GM12892 (cell line): Measurements from ENCODE around the gene THBS1.

ENCODE experiments used
- DNase-seq: peaks from one replicate; pipeline ENCODE4 v3.0.0; 2011; ENCODE audit not compliant: insufficient read length
- FAIRE-seq: peaks from 2 replicates; lab custom pipeline; 2011; peaks lifted over from hg19 to GRCh38; lab: Jason Lieb, UNC
- POLR2A ChIP-seq: IDR thresholded peaks from 2 replicates; pipeline ENCODE4 v1.6.1; 2011; ENCODE audit warnings: low read depth, low read length, control low read depth
- POLR2AphosphoS5 ChIP-seq: IDR thresholded peaks from 2 replicates; pipeline ENCODE4 v1.6.1; 2011; ENCODE audit warnings: low read depth, low read length, control low read depth
- TAF1 ChIP-seq: IDR thresholded peaks from 2 replicates; pipeline ENCODE4 v1.6.1; 2011; ENCODE audit warnings: low read depth, mild to moderate bottlenecking, control low read depth, low read length, borderline replicate concordance

Gene THBS1

DNA sequence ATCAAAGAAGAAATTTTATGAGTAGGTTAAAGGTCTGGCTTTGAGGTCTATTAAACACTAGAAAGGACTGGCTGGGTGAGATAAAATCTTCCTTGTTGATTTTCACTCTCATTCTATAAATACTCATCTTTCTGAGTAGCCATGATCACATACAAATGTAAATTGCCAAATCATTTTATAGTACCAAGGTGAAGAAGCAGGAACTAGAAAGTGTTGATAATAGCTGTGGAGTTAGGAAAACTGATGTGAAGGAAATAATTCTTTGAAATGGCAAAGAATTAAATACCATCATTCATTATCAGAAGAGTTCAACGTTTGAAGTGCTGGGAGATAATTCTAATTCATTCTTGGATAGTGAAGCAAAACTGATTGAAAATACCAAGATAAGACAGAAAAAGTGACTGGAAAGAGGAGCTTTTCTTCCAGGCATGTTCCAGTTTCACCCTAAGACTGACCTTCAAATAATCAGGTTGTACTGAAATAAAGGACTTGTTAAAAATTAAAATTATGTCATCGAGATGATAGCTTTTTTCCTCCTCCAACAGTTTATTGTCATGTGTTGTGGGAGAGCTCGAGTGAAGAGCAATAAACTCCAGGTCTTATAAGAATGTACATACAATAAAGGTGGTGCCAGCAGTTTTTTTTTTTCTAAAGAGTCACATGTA lies 17.4 kb downstream of the THBS1 start:
- FAIRE-seq (no peak), DNase-seq (no peak)
- TF ChIP-seq POLR2AphosphoS5: no peak
- no peak for TF ChIP-seq POLR2A
- no peak for TF ChIP-seq TAF1

DNA sequence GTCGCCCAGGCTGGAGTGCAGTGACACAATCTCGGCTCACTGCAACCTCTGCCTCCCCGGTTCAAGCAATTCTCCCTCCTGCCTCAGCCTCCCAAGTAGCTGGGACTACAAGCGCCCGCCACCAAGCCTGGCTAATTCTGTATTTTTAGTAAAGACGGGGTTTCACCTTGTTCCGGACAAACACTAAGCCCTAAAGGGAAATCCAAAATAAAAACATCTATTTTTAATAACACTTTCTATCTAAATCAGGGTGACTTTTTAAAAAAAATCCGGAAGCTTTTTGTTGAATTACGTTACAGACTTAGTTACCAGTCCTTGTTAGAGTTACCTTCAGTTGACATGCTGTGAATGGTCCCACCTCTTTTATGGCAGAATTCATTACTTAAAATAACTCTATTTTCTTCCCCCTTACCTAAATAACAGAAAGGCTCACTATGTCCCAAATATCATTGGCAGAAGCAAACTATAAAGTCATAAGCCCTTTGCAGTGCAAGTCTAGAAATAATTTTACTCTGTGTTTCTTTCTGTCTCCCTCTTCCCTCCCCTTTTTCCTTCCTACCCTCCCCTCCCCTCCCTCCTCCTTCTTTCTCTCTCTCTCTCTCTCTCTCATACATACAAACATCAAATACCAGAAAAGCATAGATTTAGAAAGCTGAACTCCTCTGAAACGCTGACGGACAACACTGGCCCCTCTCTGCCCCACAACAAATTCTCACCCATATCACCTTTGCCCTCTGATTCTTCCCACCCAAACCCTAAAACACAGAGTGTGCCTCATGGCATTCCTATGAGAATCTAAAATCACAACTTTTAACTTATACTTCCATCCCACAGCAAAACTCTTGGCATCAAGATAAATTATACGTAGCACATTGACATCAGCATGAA lies 18.3 kb downstream of the THBS1 start:
- no peak for DNase-seq
- TF ChIP-seq TAF1: no peak
- FAIRE-seq: no peak

DNA sequence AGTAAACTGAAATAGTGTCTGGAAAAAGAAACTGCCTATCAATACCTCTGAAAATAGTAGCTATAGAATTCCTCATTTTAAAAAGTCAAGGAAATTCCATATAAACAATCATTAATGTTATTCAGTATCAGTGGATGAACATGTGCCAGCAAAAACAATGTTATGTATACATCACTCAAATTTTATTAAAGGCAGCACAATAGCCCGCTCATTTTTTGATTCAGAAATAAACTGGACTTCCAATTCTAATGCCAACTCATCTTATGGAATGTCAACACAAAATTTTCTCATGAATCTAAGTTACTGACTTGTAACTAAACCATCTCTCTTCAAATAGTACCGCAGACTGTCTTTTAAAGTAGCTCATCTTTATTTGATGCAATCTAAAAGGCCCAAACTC lies 19.0 kb downstream of the THBS1 start:
- DNase-seq: no peak
- TF ChIP-seq TAF1: no peak
- TF ChIP-seq POLR2A: no peak
- TF ChIP-seq POLR2AphosphoS5: no peak
- no peak for FAIRE-seq

DNA sequence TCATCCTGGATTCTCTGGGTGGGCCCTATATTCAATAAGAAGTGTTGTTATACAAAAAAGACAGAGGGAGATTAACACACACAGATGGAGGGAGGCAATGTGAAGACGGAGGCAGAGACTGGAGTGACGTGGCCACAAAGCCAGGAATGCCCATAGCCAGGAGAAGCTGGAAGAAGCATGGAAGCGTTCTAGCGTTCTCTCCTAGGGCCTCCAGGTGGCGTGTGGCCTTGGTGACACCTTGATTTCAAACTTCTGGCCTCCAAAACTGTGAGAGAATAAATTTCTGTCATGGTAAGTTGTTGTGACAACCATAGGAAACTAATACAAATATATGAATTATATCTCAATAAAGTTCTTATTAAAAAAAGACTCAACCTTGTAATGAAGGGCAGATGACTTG lies 21.3 kb downstream of the THBS1 start:
- DNase-seq (no peak), FAIRE-seq (no peak)
- no peak for TF ChIP-seq TAF1
- no peak for TF ChIP-seq POLR2AphosphoS5
- no peak for TF ChIP-seq POLR2A

DNA sequence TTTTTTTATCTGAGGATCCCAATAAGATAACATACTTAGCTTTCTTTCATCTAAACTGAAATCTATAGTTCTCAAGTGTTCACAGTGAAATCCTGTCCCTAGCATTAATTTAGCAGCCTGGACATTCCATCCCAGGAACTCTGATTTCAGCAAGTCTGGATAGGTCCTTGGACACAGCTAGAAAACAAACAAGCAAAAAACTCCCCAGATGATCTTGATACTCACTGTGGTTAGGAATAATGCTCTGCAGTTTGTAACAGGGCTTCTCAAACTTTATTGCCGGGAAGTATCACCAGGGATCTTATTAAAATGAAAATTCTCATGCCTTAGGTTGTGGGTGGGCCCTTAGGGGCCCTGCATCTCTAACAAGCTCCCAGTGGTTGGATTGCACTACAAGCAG lies 24.3 kb downstream of the THBS1 start:
- DNase-seq (no peak), FAIRE-seq (no peak)
- TF ChIP-seq TAF1 (no peak), POLR2AphosphoS5 (no peak), POLR2A (no peak)

DNA sequence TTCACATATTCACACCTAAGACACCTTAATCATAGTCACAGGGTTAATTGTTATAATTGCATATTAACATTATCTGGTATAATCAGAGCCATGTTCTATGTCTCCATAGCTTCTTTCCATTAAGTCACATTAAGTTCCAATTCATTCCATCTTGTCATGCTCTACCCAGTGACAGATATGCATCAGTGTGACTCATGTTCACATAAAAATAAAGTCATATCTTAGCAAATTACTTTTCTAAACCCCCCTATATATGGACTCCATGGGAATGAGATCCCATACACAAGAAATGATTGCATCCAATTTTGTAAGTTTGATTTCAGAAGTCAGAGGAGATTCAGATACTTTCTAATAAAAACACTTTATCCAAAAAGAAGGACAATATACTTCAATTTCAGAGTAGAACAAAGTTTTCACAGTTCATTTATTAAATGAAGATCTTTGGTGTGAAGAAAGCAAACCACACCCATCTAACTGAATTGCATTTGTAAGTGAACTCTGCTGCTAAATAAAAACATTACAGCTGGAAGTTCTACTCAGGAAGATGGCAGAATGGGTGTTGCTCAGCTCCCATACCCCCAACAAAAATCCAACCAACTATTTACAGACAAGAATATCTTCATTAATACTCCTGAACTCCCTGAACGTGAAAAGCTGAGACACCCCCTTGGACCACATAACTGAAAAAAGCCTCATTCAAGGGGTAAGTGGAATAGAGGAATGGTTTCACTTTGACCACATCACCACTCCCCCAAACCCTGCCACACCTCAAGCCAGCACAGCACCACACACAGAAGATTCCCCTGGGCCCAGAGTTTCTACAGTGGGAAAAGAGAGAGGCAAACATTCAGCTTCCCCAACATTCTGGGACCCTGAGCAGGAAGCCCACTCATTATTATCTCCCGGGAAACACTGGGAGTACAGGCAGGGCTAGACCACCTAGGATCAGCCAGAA lies 27.6 kb downstream of the THBS1 start:
- TF ChIP-seq POLR2A (no peak), TAF1 (no peak), POLR2AphosphoS5 (no peak)
- FAIRE-seq (no peak), DNase-seq (no peak)

DNA sequence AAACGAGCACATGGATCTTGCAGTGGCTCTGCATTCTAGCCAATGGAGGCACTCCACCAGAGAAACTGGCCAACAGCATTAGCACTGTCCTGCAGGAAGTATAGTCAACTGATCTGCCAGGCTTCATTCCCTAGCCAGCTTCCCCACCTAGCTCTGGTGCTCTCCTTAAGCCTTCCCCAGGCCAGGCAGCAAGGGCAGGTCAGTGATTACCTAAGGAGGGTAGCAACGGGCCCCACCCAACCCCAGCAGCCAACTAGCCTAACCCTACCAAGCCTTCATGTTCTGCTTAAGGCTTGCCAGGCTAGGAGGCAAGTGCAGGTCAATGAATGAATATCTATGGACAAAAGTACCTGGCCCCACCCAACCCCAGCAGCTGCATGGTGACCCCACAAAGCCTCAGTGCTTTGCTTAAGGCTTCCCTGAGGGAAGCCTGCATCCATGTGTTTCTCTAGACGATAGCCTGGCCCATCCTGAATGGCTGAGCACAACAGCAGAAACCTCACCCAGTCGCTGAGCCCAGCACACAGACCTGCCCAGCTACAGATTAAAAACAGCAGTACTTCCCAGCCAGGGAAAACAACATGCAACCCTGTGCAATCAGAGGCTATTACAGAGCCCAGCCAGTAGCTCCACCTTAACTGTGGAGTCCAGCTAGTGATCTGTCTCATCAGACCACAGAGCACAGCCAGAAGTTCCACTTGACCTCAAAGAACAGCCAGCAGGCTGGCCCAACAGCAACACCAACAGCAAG lies 28.5 kb downstream of the THBS1 start:
- FAIRE-seq (no peak), DNase-seq (no peak)
- TF ChIP-seq TAF1 (no peak), POLR2A (no peak), POLR2AphosphoS5 (no peak)

DNA sequence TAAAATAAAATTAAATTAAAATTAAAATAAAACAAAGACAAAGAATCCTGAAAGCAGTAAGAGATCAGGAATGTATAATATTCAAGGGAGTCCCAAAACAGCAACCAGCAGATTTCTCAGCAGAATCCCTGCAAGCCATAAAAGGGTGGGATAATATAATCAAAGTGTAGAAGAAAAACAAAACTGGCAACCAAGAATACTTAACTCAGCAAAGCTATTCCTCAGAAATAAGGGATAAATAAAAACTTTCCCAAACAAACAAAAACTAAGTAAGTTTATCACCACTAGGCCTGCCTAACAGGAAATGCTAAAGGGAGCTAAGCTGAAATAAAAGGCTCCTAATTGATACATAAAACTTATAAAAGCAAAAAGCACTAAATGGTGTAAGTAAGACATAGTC lies 29.8 kb downstream of the THBS1 start:
- no peak for DNase-seq
- TF ChIP-seq POLR2A (no peak), POLR2AphosphoS5 (no peak), TAF1 (no peak)
- no peak for FAIRE-seq

DNA sequence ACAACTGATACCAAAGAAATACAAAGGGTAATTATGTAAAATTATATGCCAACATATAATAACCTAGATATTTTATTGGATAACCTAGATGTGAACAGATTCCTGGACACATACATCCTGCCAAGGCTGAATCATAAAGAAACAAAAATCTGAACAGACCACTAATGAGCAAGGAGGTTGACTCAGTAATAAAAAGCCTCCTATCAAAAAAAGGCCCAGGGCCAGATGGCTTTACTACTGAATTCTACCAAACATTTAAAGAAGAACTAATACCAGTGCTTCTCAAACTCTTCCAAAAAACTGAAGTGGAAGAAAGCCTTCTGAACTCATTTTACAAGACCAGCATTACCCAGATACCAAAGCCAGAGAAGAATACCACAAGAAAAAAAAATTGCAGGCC lies 32.4 kb downstream of the THBS1 start:
- DNase-seq (no peak), FAIRE-seq (no peak)
- TF ChIP-seq TAF1: no peak
- no peak for TF ChIP-seq POLR2A
- TF ChIP-seq POLR2AphosphoS5: no peak

DNA sequence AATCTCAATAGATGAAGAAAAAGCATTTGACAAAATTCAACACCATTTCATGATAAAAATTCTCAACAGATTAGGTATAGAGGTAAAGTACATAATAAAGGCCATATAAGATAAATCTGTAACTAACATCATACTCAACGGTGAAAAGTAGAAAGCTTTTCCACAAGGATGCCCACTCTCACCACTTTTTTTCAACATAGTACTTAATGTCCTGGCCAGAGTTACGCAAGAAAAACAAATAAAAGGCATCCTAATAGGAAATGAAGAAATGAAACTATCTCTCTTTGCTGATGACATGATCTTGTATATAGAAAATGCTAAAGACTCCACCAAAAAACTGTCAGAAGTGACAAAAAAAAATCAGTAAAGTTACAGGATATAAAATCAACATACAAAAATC lies 33.0 kb downstream of the THBS1 start:
- no peak for DNase-seq
- TF ChIP-seq POLR2AphosphoS5: no peak
- TF ChIP-seq POLR2A: no peak
- TF ChIP-seq TAF1: no peak
- no peak for FAIRE-seq
